GM21423 (cell line): ENCODE measurements around the gene MYBPC3.
"Not testable (repeated sequence)": the region's sequence is repeated elsewhere in the genome, so short reads cannot be mapped to it uniquely, and the experiment has no call there.

ENCODE experiments used
- ATAC-seq: cut with Tn5 transposase; IDR thresholded peaks from one replicate; pipeline ENCODE4 v1.9.1; 2021; ENCODE audit warnings: mild to moderate bottlenecking, moderate library complexity; ENCODE audit not compliant: unreplicated experiment

MYBPC3 gene

GRCh38 chr11:47326198-47326597 lies 26.3 kb downstream of the MYBPC3 start:
- ATAC-seq = no peak

DNA sequence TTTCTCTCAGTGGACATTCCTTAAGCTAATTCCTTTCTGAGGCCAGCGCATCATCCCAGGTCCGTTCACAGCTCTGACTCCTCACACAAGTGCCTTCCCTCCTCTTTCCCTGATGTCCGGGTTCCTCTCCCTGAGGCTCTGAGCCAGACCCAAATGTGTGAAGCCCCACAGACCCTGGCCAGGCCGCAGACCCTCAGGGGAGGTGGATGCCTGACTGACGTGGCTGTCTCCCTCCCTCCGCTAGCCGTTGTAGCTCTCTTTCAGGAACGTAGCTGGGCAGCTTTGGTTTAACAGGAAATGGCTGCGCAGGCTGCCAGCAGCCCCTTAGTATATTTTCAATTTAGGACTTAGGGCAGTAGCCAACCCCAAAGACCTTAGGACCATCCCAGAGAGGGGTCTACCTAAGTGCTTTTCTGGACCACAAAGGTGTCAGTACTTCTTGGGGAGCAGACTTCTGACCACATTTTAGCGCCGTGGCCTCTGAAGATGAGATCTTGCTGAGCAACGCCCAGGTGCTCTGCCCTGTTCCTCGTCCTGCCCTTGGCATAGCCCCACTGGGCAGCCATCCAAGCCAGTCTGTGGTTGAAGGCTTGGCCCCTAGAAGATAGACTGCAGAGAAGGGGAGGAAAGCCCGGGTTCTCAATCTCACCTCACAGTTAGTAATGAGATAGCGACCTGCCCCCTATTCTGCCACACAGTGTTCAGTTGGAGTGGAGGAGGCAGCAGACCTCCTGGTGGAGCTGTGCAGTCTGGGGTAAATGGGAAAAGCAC lies 27.0 kb downstream of the MYBPC3 start:
- ATAC-seq = no peak

DNA sequence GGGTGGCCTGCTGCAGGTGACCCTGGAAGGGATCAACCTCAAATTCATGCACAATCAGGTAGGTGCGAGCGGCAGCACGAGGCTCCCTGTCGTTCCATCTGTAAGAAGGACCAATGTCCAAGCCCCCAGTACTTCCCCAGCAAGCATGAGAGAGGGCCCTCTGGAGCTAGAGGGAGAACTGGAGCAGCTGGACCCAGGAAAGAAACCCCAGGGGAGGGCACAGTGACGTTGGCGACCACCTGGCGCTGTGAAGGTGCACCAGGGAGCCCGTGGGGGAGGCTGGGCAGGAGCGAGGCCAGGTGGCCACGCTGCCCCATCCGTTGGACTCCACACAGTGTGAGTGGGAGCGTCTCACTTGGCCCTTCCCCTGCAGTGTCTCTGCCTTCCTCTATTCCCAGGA lies 28.0 kb downstream of the MYBPC3 start:
- no peak for ATAC-seq

- ATAC-seq = no peak
Measured at GRCh38 chr11:47318166-47318565, 34.3 kb downstream of the MYBPC3 start.

GRCh38 chr11:47317064-47317828 lies 35.3 kb downstream of the MYBPC3 start:
- ATAC-seq = peak; percentile 65

DNA sequence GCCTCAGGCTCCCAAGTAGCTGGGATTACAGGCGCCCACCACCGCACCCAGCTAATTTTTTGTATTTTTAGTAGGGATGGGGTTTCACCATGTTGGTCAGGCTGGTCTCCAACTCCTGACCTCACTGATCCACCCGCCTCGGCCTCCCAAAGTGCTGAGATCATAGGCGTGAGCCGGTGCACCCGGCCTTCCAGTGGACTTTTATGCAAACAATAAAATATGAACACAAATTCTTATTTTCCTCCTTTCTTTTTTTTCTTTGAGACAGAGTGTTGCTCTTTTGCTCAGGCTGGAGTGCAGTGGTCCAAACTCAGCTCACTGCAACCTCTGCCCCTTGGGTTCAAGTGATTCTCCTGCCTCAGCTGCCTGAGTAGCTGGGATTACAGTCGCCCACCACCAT lies 36.0 kb downstream of the MYBPC3 start:
- not testable (repeated sequence) for ATAC-seq

DNA sequence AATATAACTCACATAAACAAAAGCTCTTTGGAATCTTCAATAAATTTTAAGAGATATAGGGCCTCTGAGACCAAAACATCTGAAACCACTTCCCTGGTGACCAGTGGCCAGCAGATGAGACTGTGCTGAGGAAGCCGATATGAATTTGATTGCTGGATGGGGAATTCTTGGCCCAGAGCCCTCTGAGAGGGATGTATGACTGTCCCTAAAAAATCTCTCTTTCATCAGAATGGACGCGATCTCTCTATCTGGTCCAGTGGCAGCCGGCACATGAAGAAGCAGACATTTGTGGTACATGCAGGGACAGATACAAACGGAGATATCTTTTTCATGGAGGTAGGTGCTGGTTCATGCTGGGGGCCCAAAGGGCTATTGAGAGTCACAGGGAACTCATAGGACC lies 37.5 kb downstream of the MYBPC3 start:
- ATAC-seq = no peak

GRCh38 chr11:47308050-47308823 lies 44.3 kb downstream of the MYBPC3 start:
- no peak for ATAC-seq

- no peak for ATAC-seq
Measured at GRCh38 chr11:47306484-47306844, 46.0 kb downstream of the MYBPC3 start.

GRCh38 chr11:47305734-47306483 lies 46.6 kb downstream of the MYBPC3 start:
- ATAC-seq = no peak

DNA sequence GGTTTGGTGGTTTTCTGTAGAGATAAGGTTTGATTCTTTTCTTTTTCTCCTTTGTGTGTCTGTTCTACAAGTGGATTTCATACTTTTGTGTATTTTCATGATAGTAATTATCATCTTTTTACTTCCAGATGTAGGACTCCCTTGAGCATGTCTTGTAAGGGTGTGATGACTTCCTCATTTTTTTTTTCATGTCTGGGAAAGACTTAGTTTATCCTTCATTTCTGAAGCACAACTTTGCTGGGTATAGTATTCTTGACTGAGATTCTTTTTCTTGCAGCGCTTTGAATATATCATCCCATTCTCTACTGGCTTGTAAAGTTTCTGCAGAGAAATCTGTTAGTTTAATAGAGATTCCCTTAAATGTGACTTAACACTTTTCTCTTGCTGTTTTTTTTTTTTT lies 49.6 kb downstream of the MYBPC3 start:
- ATAC-seq = no peak

GRCh38 chr11:47299078-47299477 lies 53.4 kb downstream of the MYBPC3 start:
- ATAC-seq = no peak

DNA sequence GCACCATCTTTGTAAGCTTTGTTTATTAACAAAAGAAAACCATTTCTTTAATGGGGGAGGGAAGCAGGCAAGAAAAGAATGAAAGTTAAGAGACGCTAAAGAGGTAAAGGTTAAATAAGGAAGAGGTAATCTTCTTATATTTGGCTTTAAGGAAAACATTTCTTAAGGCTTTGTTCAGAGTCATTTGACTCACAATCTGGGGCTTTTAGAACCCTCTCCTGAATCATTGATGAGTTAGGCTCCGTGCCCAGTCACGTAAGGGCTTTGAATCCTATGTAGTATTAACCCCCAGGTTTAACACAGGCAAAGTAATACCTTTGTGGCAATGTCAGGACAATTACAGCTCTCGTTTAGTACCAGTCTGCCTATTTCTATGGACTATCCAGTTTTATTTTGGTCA lies 56.5 kb downstream of the MYBPC3 start:
- ATAC-seq = no peak

DNA sequence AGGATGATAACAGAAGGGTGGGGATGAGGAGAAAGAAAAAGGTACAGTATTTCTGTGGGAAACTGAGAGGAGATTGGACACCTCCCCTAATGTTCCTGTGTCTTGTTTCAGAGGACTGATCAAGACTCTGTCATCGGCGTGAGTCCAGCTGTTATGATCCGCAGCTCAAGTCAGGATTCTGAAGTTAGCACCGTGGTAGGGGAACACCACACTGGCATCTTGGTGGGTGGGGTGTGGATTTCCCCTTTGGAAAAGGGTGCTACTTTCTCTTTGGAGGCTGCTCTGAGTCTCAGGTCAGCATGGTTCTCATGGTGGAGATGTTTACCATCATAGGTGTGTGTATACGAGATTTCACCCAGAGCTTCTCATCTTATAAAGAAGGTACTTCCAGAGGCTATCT lies 57.1 kb downstream of the MYBPC3 start:
- ATAC-seq = no peak

- no peak for ATAC-seq
Measured at GRCh38 chr11:47289856-47290255, 62.6 kb downstream of the MYBPC3 start.

- no peak for ATAC-seq
Measured at GRCh38 chr11:47288066-47288465, 64.4 kb downstream of the MYBPC3 start.

DNA sequence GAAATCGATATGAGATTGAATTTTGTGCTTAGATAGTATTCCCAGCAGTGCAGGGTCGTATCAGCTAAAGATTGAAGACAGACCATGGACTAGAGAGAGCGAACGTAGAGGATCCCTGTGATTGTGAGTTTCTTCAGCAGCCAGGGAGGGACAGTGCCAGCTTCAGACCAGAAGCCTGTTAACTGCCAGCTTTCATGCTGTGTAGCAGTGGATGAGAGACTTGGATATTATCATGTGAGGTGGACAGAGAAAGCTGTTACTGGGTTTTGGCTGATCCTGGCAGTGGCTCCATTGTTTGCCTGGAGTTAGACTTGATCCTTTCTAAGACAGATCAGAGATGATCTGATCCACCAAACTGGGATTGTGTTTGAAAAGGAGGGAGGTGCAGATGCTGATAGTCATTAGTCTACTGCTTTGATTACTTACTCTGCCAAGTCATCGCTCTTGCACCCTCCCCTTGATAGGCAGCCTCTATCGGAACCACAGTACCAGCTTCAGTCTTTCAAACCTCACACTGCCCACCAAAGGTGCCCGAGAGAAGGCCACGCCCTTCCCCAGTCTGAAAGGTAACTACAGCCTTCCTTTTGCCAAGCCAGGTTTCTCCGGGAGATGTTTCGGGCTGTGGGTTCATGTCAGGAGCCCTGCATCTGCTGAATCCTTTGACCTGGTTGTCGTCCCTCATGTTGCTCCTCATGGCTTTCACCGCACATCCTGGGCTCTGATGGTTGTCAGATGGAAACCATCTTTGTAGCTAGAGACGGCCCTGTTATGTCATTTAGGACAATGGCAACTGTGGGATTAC lies 66.3 kb downstream of the MYBPC3 start:
- no peak for ATAC-seq

GRCh38 chr11:47284151-47284550 lies 68.4 kb downstream of the MYBPC3 start:
- no peak for ATAC-seq

DNA sequence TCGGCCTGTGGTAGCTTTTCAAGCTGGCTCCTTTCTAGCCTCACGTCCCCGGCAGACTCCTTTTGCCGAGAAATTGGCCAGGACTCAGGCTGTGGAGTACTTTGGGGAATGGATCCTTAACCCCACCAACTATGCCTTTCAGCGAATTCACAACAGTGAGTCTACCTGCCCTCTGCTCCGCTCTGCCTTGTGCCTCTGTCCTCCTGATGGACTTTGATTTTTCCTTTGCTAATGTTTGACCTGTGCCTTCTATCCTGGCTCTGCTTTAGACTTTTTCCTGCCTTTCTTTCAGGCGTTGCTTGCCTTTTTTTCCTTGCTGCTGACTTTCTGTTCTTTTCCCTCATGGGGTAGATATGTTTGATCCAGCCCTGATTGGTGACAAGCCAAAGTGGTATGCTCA lies 70.0 kb downstream of the MYBPC3 start:
- no peak for ATAC-seq
